GM18505 (cell line): ENCODE data around the gene HASPIN.
"Not testable (repeated sequence)": the region's sequence is repeated elsewhere in the genome, so short reads cannot be mapped to it uniquely, and the experiment has no call there.

Source experiments
- ATAC-seq: cut with Tn5 transposase; IDR thresholded peaks from one replicate; pipeline ENCODE4 v1.9.1; 2021; ENCODE audit not compliant: unreplicated experiment
- POLR2A ChIP-seq: IDR thresholded peaks from 4 replicates; pipeline ENCODE4 v1.6.1; 2011; ENCODE audit warnings: borderline replicate concordance; ENCODE audit not compliant: insufficient read depth, insufficient read length; ENCODE audit errors: extremely low read depth

HASPIN gene

DNA sequence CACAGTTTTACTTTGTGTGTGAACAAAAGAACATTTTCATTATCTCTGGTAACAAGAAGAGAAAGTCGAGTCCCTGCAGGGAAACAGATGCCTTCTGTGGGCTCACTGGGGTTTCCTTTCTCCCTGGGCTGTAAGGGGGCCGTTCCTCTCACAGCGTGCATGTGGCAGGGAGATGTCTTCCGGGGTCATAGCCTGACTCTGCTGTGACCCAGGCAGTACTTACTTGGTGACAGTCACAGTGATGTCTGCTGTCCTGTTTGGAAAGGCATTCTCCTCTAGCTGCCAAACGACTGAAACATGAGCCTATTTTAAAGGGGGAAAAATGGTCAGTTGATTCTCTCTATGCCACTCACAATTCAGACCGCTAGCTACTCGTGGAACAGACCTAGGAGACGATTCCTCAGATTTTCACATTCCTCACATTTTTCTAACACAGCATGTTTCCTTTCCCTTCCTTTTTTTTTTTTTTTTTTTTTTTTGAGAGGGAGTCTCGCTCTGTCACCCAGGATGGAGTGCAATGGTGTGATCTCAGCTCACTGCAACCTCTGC, 7.3 kb downstream of the HASPIN start:
- ATAC-seq = no peak
- no peak for TF ChIP-seq POLR2A

- peak; percentile 64 for ATAC-seq
- TF ChIP-seq POLR2A = no peak
Observed at GRCh38 chr17:3732210-3732621, 8.5 kb downstream of the HASPIN start.

DNA sequence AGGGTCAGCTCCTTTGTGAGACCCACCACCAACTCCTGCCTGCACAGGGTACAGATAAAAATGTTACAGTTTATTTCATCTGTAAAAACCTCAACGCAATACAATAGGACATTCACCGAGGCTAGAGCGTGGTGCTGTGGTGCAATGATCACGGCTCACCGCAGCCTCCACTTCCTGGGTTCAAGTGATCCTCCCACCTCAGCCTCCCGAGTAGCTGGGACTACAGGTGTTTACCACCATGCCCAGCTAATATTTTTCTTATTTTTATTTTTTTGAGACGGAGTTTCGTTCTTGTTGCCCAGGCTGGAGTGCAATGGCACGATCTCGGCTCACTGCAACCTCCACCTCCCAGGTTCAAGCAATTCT, 11.2 kb downstream of the HASPIN start:
- not testable (repeated sequence) for ATAC-seq

DNA sequence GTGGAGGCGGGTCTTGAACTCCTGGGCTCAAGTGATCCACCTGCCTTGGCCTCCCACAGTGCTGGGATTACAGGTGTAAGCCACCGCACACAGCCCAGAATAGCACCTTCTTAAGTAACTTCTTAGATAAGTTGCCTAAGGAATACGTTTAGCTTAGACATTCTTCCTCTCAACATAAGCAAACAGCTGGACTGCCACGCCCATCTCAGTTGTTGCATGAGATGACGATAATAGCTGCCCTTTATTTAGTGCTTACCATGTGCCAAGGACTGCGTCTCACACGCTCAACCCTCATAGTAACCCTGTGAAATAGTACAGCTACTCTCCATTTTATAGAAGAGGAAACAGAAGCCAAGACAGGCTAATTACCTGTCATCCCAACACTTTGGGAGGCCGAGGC, 11.8 kb downstream of the HASPIN start:
- no peak for TF ChIP-seq POLR2A
- no peak for ATAC-seq

DNA sequence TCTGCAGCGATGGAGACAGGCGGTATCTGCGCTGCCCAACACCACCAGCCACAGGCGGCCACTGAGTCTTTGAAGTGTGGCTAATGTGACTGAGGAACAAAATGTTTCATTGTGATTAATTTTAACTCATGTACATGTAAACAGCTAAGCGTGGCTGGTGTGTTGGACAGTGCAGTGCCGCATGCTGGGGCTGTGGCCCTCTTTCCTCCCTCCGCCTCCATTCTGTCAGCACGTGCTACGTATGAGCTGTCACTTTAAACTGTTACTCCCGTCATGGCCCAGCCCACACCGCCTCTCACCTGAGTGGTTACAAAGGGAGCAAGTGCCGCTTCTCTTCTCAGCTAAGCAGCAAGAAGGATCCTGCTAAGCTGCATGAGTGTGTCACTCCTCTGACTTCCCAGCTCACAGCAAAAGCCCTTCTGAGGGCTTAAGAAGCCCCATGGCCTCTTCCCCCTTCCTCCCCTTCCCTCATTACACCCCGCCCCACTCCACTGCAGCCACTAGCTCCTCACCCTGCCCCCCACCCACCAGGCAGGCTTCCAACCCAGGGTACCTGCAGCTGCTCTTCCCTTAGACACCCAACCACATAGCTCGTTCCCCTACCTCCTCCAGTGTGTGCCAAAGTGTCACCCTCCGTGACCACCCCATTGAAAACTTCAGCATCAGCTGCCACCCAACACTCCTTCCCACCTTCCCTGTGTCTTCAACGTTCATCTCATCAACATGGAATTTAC, 15.0 kb downstream of the HASPIN start:
- TF ChIP-seq POLR2A = no peak
- ATAC-seq = no peak

DNA sequence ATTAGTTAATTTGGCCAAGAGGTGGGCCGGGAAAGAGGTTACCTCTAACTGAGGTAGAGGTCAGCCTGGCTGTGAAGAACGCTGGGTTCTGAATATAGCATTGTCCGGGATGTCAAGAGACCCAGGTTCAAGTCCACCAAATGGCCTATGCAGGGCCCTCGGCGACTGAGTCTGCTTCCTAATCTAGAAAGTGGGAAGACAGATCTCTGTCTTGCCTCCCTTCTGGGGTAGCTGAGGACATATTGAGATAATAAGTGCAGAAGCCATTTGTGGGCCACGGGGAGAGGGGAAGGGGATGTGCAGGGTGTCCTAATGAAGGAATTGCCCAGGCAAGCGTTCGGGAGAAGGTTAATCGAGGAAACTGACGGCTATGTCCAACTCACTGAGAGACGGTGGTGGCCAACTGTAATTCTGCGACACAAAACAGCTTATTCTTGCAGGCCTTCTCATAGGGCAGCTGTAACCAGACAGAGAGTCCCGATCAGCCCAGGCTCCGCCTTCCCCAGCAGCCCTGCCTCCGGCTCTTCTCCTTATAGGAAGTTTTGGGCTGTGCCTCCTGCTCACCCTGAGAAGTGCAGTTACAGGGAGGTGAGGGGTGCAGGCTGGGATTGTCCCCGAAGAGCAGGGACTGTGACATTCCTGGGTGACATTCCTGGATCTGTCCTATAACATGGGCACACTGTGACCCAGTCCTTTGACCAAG, 15.9 kb downstream of the HASPIN start:
- no peak for ATAC-seq
- no peak for TF ChIP-seq POLR2A

DNA sequence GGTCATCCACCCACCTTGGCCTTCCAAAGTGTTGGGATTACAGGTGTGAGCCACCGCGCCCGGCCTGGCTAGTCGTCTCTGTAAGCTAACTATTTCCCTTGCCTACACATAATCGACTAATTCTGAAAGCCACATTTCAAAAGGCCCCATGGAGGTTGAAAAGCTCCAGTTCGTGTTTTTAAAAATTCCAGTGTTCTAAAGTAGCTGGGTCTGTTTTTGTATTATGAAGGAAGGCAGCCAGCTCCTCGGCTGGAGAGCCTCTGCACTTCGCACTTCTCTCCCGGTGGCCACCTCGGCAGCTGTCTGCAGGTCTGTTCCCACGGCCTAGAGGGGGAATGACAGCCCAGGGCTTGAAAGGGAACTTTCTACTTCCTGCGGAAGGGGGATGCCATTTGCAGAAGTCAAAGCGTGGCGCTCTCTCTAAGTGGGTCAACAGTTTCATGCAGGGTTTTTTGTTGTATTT, 16.9 kb downstream of the HASPIN start:
- ATAC-seq = no peak

DNA sequence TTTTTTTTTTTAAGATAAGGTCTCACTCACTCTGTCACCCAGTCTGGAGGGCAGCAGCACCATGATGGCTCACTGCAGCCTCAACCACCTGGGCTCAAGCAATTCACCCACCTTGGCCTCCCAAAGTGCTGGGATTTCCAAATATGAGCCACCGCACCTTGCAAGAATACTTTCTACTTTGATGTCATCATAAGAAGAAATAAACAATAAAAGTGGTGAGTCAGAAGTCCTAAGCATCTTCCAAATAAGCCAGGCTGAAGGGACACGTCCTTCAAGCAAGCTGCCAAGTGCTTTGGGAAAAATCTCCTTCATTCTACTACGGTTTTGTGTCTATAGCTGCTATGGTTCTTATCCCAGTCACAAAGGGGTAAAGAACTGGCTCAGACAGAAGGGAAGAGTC, 20.3 kb downstream of the HASPIN start:
- no peak for TF ChIP-seq POLR2A
- no peak for ATAC-seq

More for the DNA sequence above, 16.9 kb downstream of the HASPIN start:
- TF ChIP-seq POLR2A = no peak

GRCh38 chr17:3745071-3745470, 21.4 kb downstream of the HASPIN start:
- no peak for ATAC-seq
- no peak for TF ChIP-seq POLR2A

- no peak for ATAC-seq
- TF ChIP-seq POLR2A = no peak
Observed at GRCh38 chr17:3747805-3748204, 24.1 kb downstream of the HASPIN start.

DNA sequence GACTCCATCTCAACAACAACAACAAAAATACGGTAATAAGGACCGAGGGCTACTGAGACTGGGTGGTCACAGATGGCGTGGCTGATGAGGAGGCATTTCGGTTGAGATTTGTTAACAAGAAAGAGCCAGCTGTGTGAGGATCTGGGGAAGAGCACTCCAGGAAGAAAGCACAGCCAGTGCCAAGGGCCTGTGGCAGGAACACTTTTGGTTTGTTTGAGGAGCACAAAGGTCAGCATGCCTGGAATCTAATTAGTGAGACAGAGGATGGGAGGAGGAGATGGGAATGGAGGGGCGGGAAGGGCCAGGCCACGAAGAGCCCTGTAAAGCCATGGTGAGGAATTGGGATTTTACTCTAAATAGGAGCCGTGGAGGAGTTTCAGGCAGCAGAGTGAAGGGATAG, 24.9 kb downstream of the HASPIN start:
- TF ChIP-seq POLR2A = no peak

DNA sequence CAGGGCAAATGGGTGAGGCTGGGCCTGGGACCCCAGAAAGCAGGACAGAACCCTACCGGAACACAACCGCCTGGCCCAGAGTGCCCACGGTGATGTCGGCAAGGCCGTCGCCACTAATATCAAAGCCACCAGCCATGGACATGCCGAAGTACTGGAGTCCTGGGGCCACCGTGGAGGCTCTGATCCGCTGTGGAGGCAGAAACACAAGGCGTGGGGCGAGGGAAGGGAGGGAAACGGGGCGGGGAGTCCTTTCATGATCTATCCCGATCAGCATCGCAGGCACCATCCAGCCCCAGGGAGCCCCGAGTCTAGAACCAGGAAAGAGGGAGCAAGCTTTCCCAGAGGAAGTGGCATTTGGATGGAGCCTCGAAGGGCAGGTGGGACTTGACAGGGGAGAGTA, 26.6 kb downstream of the HASPIN start:
- TF ChIP-seq POLR2A = no peak
- ATAC-seq = no peak

More for the DNA sequence above, 24.9 kb downstream of the HASPIN start:
- no peak for ATAC-seq

DNA sequence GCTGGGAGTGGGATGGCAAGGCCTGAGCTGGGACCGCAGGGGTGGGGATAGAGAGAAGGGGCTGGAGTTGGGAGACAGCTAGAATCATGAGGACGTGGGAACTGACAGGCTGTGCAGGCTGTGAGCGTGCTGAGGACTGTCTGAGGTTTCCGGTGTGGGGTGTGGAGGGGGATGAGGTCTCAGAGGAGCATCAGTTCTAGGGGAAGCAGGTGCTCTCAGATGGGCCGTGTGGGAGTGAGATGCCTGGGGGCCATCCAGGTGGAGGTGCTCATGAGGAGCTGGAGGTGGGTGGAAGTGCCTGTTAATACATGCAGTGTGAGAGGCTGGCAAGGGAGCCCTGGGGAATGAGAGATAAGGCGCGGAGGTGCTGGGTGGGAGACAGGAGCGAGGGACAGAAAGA, 27.2 kb downstream of the HASPIN start:
- no peak for ATAC-seq
- no peak for TF ChIP-seq POLR2A

GRCh38 chr17:3751836-3752235, 28.1 kb downstream of the HASPIN start:
- TF ChIP-seq POLR2A = no peak
- no peak for ATAC-seq
